ENCODE results near the gene MAGEB17.

Gene MAGEB17, protein sequence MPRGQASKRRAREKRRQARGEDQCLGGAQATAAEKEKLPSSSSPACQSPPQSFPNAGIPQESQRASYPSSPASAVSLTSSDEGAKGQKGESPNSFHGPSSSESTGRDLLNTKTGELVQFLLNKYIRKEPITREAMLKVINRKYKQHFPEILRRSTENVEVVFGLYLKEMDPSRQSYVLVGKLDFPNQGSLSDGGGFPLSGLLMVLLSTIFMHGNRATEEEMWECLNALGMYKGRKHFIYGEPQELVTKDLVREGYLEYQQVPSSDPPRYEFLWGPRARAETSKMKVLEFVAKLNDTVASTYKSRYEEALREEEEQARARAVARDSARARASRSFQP

DNA sequence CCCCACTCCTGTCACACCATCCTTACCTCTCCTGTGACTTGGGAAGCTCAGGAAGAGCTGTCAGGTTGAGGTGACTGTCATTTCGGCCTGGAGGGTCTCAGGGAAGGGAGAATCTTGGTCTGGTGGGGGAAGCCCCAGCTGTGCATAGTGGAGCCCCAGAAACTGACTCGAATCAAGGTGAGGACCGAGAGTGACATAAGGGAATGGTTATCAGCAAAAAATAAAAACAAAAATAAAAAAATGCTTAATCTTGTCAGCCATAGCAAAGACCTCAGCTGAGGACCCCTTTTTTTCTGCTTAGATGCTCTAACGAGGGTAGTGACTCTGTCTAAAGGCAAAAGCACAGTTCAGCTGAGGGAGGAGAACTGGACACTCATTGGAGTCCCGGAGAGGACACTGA lies at the start of gene MAGEB17:
Gene MAGEB17 (plus strand): TSS at position 301 of the 400 bp plus-strand sequence. CDS start 2,902 bp downstream, outside the sequence.
- H2AFZ ChIP-seq (ENCODE audit: low read depth, low read length), result no peak within 1 kb of the TSS
- no peaks in the 10 kb centered on the region for H3K9me3 ChIP-seq (ENCODE audit: low read length)
- H3K4me3 ChIP-seq (ENCODE audit: low read length), result no peak within 1 kb of the TSS
- H3K36me3 ChIP-seq (ENCODE audit: insufficient read depth, low read length), result no peaks in the 10 kb centered on the region
- H3K27me3 ChIP-seq (ENCODE audit: insufficient read depth, low read length), result no peaks in the 10 kb centered on the region
- H3K4me1 ChIP-seq (ENCODE audit: insufficient read depth, low read length), result no peaks in the 10 kb centered on the region

DNA sequence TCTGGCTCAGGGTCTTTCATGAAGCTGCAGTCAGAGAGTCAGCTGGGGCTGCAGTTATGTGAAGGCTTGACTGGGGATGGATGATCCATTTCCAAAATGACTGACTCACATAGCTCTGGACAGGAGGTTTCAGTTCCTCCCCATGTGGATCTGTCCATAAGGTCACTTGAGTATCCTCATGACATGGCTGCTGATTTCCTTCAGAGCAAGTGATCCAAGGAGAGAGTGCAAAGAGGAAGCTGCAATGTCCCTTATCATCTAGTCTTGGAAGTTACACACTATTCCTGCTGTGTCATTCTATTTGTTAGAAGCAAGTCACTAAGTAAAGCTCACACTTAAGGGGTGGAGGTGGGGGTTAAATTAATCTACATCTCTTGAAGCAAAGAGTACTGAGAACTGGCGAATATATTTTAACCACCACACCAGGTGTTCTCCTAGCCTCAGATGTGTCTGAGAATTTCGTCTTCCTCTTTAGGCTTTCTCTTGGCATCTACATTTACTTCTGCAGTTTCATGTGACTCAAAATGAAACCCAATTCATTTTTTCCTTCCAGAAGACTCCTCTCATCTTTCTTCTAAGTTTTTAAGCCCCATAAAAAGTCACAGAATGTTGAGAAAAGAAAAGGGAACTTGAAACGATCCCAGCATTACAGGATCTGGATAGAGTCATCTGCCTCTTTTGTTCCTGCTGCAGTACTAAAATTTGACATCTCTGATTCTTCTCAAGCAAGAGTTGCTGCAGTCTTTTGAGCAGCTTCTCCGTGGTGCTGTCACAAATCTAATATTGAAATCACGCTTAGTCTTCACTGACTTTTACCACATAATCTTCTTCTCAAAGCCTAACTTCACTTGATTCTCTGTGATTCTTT lies 47.7 kb upstream of the MAGEB17 start:
- Histone ChIP-seq H2AFZ (ENCODE audit: low read depth, low read length) (no peak overlapping the region), H3K4me1 (ENCODE audit: insufficient read depth, low read length) (no peaks in the 10 kb centered on the region), H3K4me3 (ENCODE audit: low read length) (no peak overlapping the region), H3K9me3 (ENCODE audit: low read length) (no peaks in the 10 kb centered on the region), H3K27me3 (ENCODE audit: insufficient read depth, low read length) (peaks cover 4% of the 10 kb centered on the region), H3K36me3 (ENCODE audit: insufficient read depth, low read length) (no peaks in the 10 kb centered on the region)

DNA sequence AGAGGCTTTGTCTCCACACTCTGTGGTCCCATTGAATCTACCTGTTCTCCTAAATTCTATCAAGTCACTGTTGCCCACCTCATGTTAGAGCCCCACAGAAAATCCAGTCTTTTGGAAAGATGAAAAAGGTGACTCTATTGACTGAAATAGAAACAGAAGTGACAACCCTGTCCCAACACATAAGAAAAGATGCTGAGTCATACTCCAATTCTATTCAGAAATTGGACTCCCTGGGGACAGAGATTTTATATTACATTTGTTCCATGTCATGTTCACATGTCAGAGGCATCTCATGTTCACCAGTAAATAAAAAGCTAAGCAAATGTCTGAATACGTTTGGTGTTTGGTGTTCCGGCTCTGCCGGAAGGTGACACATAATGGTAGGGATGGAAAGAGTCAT lies 46.9 kb upstream of the MAGEB17 start:
- Histone ChIP-seq H2AFZ (ENCODE audit: low read depth, low read length) (no peak overlapping the region), H3K4me3 (ENCODE audit: low read length) (no peak overlapping the region), H3K27me3 (ENCODE audit: insufficient read depth, low read length) (peaks cover 9% of the 10 kb centered on the region), H3K4me1 (ENCODE audit: insufficient read depth, low read length) (no peaks in the 10 kb centered on the region), H3K9me3 (ENCODE audit: low read length) (no peaks in the 10 kb centered on the region), H3K36me3 (ENCODE audit: insufficient read depth, low read length) (no peaks in the 10 kb centered on the region)

DNA sequence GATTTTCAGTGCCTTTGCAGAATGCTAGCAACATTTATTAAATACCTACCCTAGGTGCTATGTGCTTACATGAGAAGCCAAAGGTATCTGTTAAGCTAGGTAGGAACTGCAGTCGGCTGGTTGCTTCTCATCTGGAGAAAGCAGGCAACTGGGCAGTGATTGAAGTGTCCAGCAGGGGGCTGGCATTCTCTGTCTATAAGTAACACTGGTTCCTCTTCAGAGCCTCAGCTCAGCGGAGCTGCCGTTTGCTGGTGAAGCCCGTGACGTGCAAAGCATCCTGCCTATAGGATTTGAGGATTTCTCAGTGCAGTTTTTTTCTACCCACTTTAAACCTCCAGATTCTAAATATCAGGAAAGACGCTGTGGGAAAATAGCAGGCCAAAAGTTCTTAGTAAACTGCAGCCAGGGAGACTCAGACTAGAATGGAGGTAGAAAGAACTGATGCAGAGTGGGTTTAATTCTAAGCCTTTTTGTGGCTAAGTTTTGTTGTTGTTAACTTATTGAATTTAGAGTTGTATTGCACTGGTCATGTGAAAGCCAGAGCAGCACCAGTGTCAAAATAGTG lies 44.0 kb upstream of the MAGEB17 start, which contains the start of gene GRPR:
Gene GRPR (plus strand): TSS at position 344 of the 565 bp plus-strand sequence. CDS start 389 bp downstream, outside the sequence.
- Histone ChIP-seq H3K4me3 (ENCODE audit: low read length) (no peak within 1 kb of the TSS), H3K36me3 (ENCODE audit: insufficient read depth, low read length) (no peaks in the 10 kb centered on the region), H2AFZ (ENCODE audit: low read depth, low read length) (no peak within 1 kb of the TSS), H3K27me3 (ENCODE audit: insufficient read depth, low read length) (peaks cover 14% of the 10 kb centered on the region), H3K9me3 (ENCODE audit: low read length) (no peaks in the 10 kb centered on the region), H3K4me1 (ENCODE audit: insufficient read depth, low read length) (no peaks in the 10 kb centered on the region)

DNA sequence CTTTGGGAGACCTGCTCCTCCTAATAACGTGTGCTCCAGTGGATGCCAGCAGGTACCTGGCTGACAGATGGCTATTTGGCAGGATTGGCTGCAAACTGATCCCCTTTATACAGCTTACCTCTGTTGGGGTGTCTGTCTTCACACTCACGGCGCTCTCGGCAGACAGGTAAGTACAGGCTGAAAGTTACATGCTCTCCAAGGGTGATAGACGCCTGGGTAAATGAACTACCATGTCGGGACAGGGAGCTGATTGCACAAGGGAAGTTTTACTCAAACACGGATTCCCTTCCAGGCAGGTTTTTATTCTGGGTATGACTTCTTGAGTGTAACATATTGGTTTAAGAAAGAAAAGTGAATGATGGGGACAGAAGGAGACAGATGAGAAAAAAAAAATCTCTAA lies 43.1 kb upstream of the MAGEB17 start:
- H3K9me3 ChIP-seq (ENCODE audit: low read length), result no peaks in the 10 kb centered on the region
- no peak overlapping the region for H2AFZ ChIP-seq (ENCODE audit: low read depth, low read length)
- peaks cover 14% of the 10 kb centered on the region for H3K27me3 ChIP-seq (ENCODE audit: insufficient read depth, low read length)
- H3K4me3 ChIP-seq (ENCODE audit: low read length), result no peak overlapping the region
- H3K4me1 ChIP-seq (ENCODE audit: insufficient read depth, low read length), result no peaks in the 10 kb centered on the region
- H3K36me3 ChIP-seq (ENCODE audit: insufficient read depth, low read length), result no peaks in the 10 kb centered on the region

DNA sequence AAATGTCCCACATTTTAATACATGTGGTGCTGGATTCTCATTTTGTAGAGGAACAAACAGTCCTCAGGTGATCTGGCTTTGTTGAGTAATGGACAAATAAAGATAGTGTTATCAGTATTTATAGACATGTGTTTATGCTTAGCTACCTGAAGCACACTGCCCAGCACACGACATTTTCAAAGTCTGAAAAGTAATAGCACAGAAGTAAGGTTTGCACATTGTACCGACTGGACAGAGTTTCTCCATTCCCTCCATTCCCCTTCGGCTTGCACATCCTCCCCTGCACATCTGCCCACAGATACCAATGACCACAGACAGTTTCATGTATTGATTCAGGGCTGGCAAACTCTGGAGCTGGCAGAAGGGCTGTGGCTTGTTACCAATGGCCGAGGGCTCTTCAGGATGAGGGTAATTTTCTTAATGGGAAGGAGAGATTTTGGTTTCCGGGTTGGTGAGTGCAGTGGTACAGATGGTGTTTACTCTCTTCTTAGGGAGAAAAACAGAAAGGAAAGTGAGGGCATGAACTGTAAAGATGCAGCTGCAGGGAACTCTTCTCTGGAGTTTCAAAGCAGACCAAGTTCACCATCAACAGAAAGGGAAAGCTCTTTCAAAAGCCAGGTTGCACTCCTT lies 41.6 kb upstream of the MAGEB17 start:
- Histone ChIP-seq H3K27me3 (ENCODE audit: insufficient read depth, low read length) (peaks cover 14% of the 10 kb centered on the region), H3K9me3 (ENCODE audit: low read length) (no peaks in the 10 kb centered on the region), H3K36me3 (ENCODE audit: insufficient read depth, low read length) (no peaks in the 10 kb centered on the region), H2AFZ (ENCODE audit: low read depth, low read length) (no peak overlapping the region), H3K4me3 (ENCODE audit: low read length) (no peak overlapping the region), H3K4me1 (ENCODE audit: insufficient read depth, low read length) (no peaks in the 10 kb centered on the region)

DNA sequence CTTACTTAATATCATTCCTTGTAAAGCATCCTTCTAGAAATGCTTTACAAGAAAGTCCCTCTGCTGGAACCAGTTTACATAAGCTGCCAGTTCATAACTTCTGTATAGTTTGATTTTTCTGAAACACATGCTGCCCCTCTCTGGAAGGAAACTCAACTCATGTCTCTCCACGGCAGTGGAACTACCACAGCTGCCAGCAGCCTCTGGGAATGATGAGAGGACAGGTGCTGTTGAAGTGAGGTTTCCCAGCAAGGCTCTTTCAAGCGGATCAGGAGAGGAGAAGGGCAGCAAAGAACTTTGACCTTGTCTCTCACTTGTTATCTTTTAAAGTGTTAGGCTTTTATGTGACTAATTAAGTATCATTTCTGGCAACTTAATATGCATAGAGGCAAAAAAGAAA lies 36.6 kb upstream of the MAGEB17 start:
- Histone ChIP-seq H3K9me3 (ENCODE audit: low read length) (no peaks in the 10 kb centered on the region), H2AFZ (ENCODE audit: low read depth, low read length) (no peak overlapping the region), H3K36me3 (ENCODE audit: insufficient read depth, low read length) (no peaks in the 10 kb centered on the region), H3K4me1 (ENCODE audit: insufficient read depth, low read length) (no peaks in the 10 kb centered on the region), H3K27me3 (ENCODE audit: insufficient read depth, low read length) (peaks cover 2% of the 10 kb centered on the region), H3K4me3 (ENCODE audit: low read length) (no peak overlapping the region)

DNA sequence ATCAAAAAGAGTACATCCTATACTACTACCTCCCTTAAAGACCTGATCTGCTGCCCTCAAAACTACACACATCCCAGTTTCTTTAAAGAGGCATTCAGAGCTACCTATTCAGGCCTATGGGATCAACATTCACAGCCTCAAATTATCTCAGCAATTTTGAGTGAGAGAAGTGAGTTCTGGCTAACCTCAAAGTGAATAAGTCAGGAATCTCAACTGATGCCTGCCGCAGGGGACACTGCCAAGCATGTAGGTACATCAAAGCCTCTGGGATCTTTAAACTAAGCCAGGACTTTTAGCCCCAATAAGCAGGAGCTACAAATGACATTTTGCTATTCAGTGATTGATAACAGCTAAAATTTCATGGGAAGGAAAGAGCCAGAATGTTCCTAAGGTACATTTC lies 32.3 kb upstream of the MAGEB17 start:
- H3K4me3 ChIP-seq (ENCODE audit: low read length), result no peak overlapping the region
- H3K27me3 ChIP-seq (ENCODE audit: insufficient read depth, low read length), result peaks cover 3% of the 10 kb centered on the region
- H2AFZ ChIP-seq (ENCODE audit: low read depth, low read length), result no peak overlapping the region
- H3K9me3 ChIP-seq (ENCODE audit: low read length), result no peaks in the 10 kb centered on the region
- no peaks in the 10 kb centered on the region for H3K36me3 ChIP-seq (ENCODE audit: insufficient read depth, low read length)
- H3K4me1 ChIP-seq (ENCODE audit: insufficient read depth, low read length), result no peaks in the 10 kb centered on the region

DNA sequence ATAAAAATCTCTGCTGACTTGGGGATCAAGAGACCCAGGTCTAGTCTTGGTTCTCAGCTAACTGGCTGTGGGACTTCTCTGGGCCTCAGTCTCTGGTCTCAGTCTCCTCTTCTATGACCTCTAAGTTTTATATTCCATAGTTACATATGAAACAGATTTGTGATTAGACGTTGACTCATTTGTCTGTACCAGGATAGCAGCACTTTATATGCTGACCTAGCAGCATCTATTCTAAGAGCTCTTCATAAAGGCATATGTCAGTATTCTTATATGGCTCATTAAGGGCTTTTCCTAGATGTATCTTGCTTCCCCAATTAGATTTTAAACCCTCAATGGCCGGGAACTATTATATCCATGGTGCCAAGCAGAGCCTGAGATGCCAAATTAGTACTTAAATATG lies 31.2 kb upstream of the MAGEB17 start:
- H3K36me3 ChIP-seq (ENCODE audit: insufficient read depth, low read length), result no peaks in the 10 kb centered on the region
- no peaks in the 10 kb centered on the region for H3K9me3 ChIP-seq (ENCODE audit: low read length)
- no peak overlapping the region for H3K4me3 ChIP-seq (ENCODE audit: low read length)
- no peaks in the 10 kb centered on the region for H3K4me1 ChIP-seq (ENCODE audit: insufficient read depth, low read length)
- H2AFZ ChIP-seq (ENCODE audit: low read depth, low read length), result no peak overlapping the region
- peaks cover 3% of the 10 kb centered on the region for H3K27me3 ChIP-seq (ENCODE audit: insufficient read depth, low read length)

DNA sequence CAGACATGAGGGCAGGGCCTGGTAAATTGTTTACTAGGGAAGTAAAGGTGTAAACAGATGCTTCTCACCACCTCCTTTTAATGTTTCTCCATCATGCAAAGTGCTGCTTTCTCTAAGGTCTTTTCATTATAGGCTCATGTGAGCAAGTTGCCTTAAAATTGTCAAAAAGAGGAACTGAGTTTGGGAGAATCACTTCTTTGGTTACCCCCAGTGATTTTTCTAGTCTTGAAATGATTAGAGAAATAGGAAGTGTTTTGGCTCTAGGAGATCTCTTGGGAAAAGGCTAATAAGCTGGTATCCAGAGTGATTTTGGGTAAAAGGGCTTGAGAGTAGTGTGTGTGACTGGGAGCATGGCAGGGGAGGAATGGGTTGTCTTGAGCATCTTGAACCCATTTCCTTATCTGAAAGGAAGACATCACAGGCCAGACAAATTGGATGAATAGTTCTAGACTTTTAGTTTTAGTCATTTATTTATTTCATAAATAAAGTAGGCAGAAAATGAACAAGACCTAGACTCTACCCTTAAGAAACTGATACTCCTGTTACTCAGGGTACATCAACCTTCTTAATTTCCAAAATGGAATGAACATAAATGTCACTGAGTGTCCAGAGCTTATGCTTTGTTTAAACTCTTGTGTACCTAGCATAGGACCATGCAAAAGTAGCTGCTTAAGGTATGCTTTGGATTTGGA lies 29.7 kb upstream of the MAGEB17 start:
- Histone ChIP-seq H3K4me3 (ENCODE audit: low read length) (no peak overlapping the region), H3K27me3 (ENCODE audit: insufficient read depth, low read length) (peaks cover 3% of the 10 kb centered on the region), H3K4me1 (ENCODE audit: insufficient read depth, low read length) (no peaks in the 10 kb centered on the region), H2AFZ (ENCODE audit: low read depth, low read length) (no peak overlapping the region), H3K9me3 (ENCODE audit: low read length) (no peaks in the 10 kb centered on the region), H3K36me3 (ENCODE audit: insufficient read depth, low read length) (no peaks in the 10 kb centered on the region)

DNA sequence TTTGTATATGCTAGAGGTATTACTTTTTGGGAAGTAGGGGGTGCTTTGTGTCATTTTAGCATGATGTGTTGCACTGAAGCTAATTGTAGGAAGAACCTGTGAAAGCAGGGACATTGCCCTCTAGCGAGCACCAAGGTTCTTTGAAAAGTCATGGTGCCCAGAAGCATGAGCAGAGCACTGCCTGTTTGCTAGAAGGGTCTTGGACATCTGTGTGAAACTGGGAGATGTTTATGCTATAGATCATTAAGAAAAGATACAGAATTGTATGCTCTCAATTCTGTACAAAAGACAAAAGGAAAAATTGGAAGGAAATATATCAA lies 29.2 kb upstream of the MAGEB17 start:
- H3K9me3 ChIP-seq (ENCODE audit: low read length), result no peaks in the 10 kb centered on the region
- no peaks in the 10 kb centered on the region for H3K4me1 ChIP-seq (ENCODE audit: insufficient read depth, low read length)
- no peaks in the 10 kb centered on the region for H3K36me3 ChIP-seq (ENCODE audit: insufficient read depth, low read length)
- peaks cover 3% of the 10 kb centered on the region for H3K27me3 ChIP-seq (ENCODE audit: insufficient read depth, low read length)
- no peak overlapping the region for H3K4me3 ChIP-seq (ENCODE audit: low read length)
- no peak overlapping the region for H2AFZ ChIP-seq (ENCODE audit: low read depth, low read length)

DNA sequence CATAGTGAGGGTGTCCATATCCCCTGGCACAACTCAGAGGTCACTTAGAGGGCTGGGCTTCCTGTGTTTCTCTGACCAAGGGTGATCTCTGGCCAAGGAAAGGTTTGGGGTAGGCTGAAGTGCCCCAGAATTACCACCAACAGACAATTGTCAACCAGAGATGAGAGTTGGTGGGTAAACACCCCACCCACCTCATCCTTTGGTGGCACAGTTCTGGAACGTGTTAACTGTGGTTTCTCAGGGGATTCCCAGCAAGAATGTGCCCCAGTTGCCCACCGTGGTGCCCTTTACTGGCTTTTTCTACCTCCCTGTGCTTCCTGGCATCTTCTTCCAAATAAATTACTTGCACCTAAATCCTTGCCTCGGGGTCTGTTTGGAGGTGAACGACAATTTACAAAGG lies 26.8 kb upstream of the MAGEB17 start:
- no peak overlapping the region for H2AFZ ChIP-seq (ENCODE audit: low read depth, low read length)
- no peaks in the 10 kb centered on the region for H3K9me3 ChIP-seq (ENCODE audit: low read length)
- H3K4me3 ChIP-seq (ENCODE audit: low read length), result no peak overlapping the region
- no peaks in the 10 kb centered on the region for H3K36me3 ChIP-seq (ENCODE audit: insufficient read depth, low read length)
- H3K4me1 ChIP-seq (ENCODE audit: insufficient read depth, low read length), result no peaks in the 10 kb centered on the region
- peaks cover 3% of the 10 kb centered on the region for H3K27me3 ChIP-seq (ENCODE audit: insufficient read depth, low read length)
